ENCODE data around the gene FAM174A.
A peak's percentile ranks its signal among the peaks of the same experiment; 100 is the strongest.

Gene FAM174A

GRCh38 chr5:100535060-100536005, at the start of gene FAM174A:
TSS of gene FAM174A (plus strand) at chr5:100535374. CDS start at chr5:100535531, 157 bp downstream.
- Mint-ChIP-seq H3K4me3 (peak within 1 kb of the TSS; percentile 99), H3K27ac (peak within 1 kb of the TSS; percentile 88), H3K27me3 (no peaks in the 10 kb centered on the region), H3K36me3 (peaks cover 21% of the 10 kb centered on the region), H3K9me3 (peaks cover 13% of the 10 kb centered on the region), H3K4me1 (peaks cover 15% of the 10 kb centered on the region)
- ATAC-seq, result peak; percentile 99

- Mint-ChIP-seq H3K9me3 (peaks cover 5% of the 10 kb centered on the region), H3K27me3 (no peaks in the 10 kb centered on the region), H3K36me3 (peaks cover 5% of the 10 kb centered on the region), H3K4me1 (no peaks in the 10 kb centered on the region), H3K4me3 (no peak overlapping the region), H3K27ac (no peak overlapping the region)
- no peak for ATAC-seq
These were observed 41.2 kb upstream of the FAM174A start for GRCh38 chr5:100493996-100494395.

GRCh38 chr5:100496296-100496695, 38.9 kb upstream of the FAM174A start:
- ATAC-seq, result no peak
- Mint-ChIP-seq H3K9me3 (no peaks in the 10 kb centered on the region), H3K4me3 (no peak overlapping the region), H3K4me1 (no peaks in the 10 kb centered on the region), H3K27me3 (no peaks in the 10 kb centered on the region), H3K36me3 (no peaks in the 10 kb centered on the region), H3K27ac (no peak overlapping the region)

GRCh38 chr5:100502684-100503083, 32.5 kb upstream of the FAM174A start:
- Mint-ChIP-seq H3K4me1 (no peaks in the 10 kb centered on the region), H3K36me3 (no peaks in the 10 kb centered on the region), H3K4me3 (no peak overlapping the region), H3K27ac (no peak overlapping the region), H3K9me3 (peaks cover 3% of the 10 kb centered on the region), H3K27me3 (no peaks in the 10 kb centered on the region)
- ATAC-seq, result no peak

GRCh38 chr5:100505984-100506670, 29.0 kb upstream of the FAM174A start:
- no peaks in the 10 kb centered on the region for H3K36me3 Mint-ChIP-seq
- H3K9me3 Mint-ChIP-seq, result peaks cover 3% of the 10 kb centered on the region
- ATAC-seq, result no peak
- no peaks in the 10 kb centered on the region for H3K27me3 Mint-ChIP-seq
- no peak overlapping the region for H3K27ac Mint-ChIP-seq
- H3K4me1 Mint-ChIP-seq, result no peaks in the 10 kb centered on the region
- no peak overlapping the region for H3K4me3 Mint-ChIP-seq

GRCh38 chr5:100516285-100516684, 18.9 kb upstream of the FAM174A start:
- no peak for ATAC-seq
- H3K36me3 Mint-ChIP-seq, result no peaks in the 10 kb centered on the region
- H3K4me1 Mint-ChIP-seq, result no peaks in the 10 kb centered on the region
- H3K4me3 Mint-ChIP-seq, result no peak overlapping the region
- no peak overlapping the region for H3K27ac Mint-ChIP-seq
- H3K9me3 Mint-ChIP-seq, result peaks cover 10% of the 10 kb centered on the region
- peaks cover 12% of the 10 kb centered on the region for H3K27me3 Mint-ChIP-seq

GRCh38 chr5:100517301-100517974, 17.7 kb upstream of the FAM174A start:
- Mint-ChIP-seq H3K9me3 (peaks cover 10% of the 10 kb centered on the region), H3K4me1 (no peaks in the 10 kb centered on the region), H3K27ac (no peak overlapping the region), H3K36me3 (no peaks in the 10 kb centered on the region), H3K27me3 (peaks cover 13% of the 10 kb centered on the region), H3K4me3 (no peak overlapping the region)
- no peak for ATAC-seq

GRCh38 chr5:100518377-100518776, 16.8 kb upstream of the FAM174A start:
- ATAC-seq, result no peak
- no peaks in the 10 kb centered on the region for H3K4me1 Mint-ChIP-seq
- no peaks in the 10 kb centered on the region for H3K36me3 Mint-ChIP-seq
- H3K4me3 Mint-ChIP-seq, result no peak overlapping the region
- peaks cover 13% of the 10 kb centered on the region for H3K27me3 Mint-ChIP-seq
- peaks cover 13% of the 10 kb centered on the region for H3K9me3 Mint-ChIP-seq
- no peak overlapping the region for H3K27ac Mint-ChIP-seq

GRCh38 chr5:100519075-100519474, 16.1 kb upstream of the FAM174A start:
- Mint-ChIP-seq H3K4me1 (no peaks in the 10 kb centered on the region), H3K27ac (no peak overlapping the region), H3K36me3 (no peaks in the 10 kb centered on the region), H3K27me3 (peaks cover 13% of the 10 kb centered on the region), H3K9me3 (peaks cover 13% of the 10 kb centered on the region), H3K4me3 (no peak overlapping the region)
- ATAC-seq, result no peak

GRCh38 chr5:100520348-100520747, 14.8 kb upstream of the FAM174A start:
- H3K4me1 Mint-ChIP-seq, result no peaks in the 10 kb centered on the region
- H3K27ac Mint-ChIP-seq, result no peak overlapping the region
- H3K9me3 Mint-ChIP-seq, result peaks cover 13% of the 10 kb centered on the region
- H3K27me3 Mint-ChIP-seq, result peaks cover 13% of the 10 kb centered on the region
- no peaks in the 10 kb centered on the region for H3K36me3 Mint-ChIP-seq
- no peak for ATAC-seq
- H3K4me3 Mint-ChIP-seq, result no peak overlapping the region

- Mint-ChIP-seq H3K9me3 (no peaks in the 10 kb centered on the region), H3K27ac (no peak overlapping the region), H3K27me3 (no peaks in the 10 kb centered on the region), H3K36me3 (peaks cover 2% of the 10 kb centered on the region), H3K4me1 (peaks cover 15% of the 10 kb centered on the region), H3K4me3 (no peak overlapping the region)
- no peak for ATAC-seq
These were observed 2.8 kb downstream of the FAM174A start for GRCh38 chr5:100537946-100538345.

- peaks cover 21% of the 10 kb centered on the region for H3K4me1 Mint-ChIP-seq
- H3K4me3 Mint-ChIP-seq, result no peak overlapping the region
- ATAC-seq, result no peak
- H3K36me3 Mint-ChIP-seq, result peaks cover 11% of the 10 kb centered on the region
- no peaks in the 10 kb centered on the region for H3K27me3 Mint-ChIP-seq
- no peak overlapping the region for H3K27ac Mint-ChIP-seq
- no peaks in the 10 kb centered on the region for H3K9me3 Mint-ChIP-seq
These were observed 4.3 kb downstream of the FAM174A start for GRCh38 chr5:100539519-100539918.

GRCh38 chr5:100542086-100542485, 6.9 kb downstream of the FAM174A start:
- no peak overlapping the region for H3K4me3 Mint-ChIP-seq
- H3K9me3 Mint-ChIP-seq, result no peaks in the 10 kb centered on the region
- no peak overlapping the region for H3K27ac Mint-ChIP-seq
- H3K36me3 Mint-ChIP-seq, result peaks cover 11% of the 10 kb centered on the region
- peaks cover 6% of the 10 kb centered on the region for H3K4me1 Mint-ChIP-seq
- no peak for ATAC-seq
- H3K27me3 Mint-ChIP-seq, result no peaks in the 10 kb centered on the region

GRCh38 chr5:100546001-100546400, 10.8 kb downstream of the FAM174A start:
- Mint-ChIP-seq H3K36me3 (peaks cover 11% of the 10 kb centered on the region), H3K4me1 (peaks cover 22% of the 10 kb centered on the region), H3K4me3 (no peak overlapping the region)

GRCh38 chr5:100550531-100551051, 15.4 kb downstream of the FAM174A start:
- peak; percentile 72 for ATAC-seq
- Mint-ChIP-seq H3K4me3 (no peak overlapping the region), H3K27ac (no peak overlapping the region), H3K4me1 (peaks cover 16% of the 10 kb centered on the region), H3K9me3 (peaks cover 1% of the 10 kb centered on the region), H3K36me3 (peaks cover 2% of the 10 kb centered on the region), H3K27me3 (no peaks in the 10 kb centered on the region)

More at GRCh38 chr5:100546001-100546400, 10.8 kb downstream of the FAM174A start:
- H3K9me3 Mint-ChIP-seq, result no peaks in the 10 kb centered on the region
- H3K27ac Mint-ChIP-seq, result no peak overlapping the region
- no peak for ATAC-seq
- no peaks in the 10 kb centered on the region for H3K27me3 Mint-ChIP-seq
